SK-N-MC (cell line): ENCODE data around the gene GPR151.

ENCODE experiments used
- EZH2 ChIP-seq: fragments of 200-600 bp; sonication (generic); IDR thresholded peaks from one replicate; pipeline ENCODE4 v1.6.1; 2017; ENCODE audit warnings: antibody characterized with exemption
- POLR2AphosphoS5 ChIP-seq: IDR thresholded peaks from 2 replicates; pipeline ENCODE4 v1.6.1; 2012; ENCODE audit warnings: mild to moderate bottlenecking, low read depth, low read length, borderline replicate concordance

DNA sequence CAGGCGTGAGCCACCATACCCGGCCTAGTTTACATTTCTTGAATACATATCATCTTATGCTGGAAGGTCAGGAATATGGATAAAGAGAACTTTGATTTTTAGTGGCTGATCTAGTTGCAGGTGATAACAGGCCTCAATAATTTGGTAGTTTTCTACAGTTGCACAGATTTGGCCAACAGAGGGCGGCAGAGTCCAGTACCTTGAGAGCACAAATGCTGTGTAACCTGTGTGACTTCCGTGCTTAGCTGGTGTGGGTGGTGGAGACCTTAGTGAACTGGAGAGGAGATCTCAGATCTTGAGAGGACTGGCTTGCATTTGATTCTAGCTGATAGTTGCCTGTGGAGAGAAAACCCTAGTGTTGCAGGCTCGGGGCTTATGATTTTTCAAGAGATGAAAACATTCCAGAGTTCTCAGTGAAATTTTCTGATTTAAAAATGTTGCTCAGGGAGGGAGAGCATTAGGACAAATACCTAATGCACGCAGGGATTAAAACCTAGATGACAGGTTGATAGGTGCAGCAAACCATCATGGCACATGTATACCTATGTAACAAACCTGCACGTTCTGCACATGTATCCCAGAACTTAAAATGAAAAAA is 17.4 kb upstream of the GPR151 start:
- TF ChIP-seq POLR2AphosphoS5 (no peak), EZH2 (no peak)
